GM19099 (cell line): Measurements from ENCODE around the gene UBAC2.

ENCODE experiments used
- POLR2A ChIP-seq: IDR thresholded peaks from 3 replicates; pipeline ENCODE4 v1.6.1; 2011; ENCODE audit warnings: low read depth; ENCODE audit not compliant: insufficient read length; ENCODE audit errors: extremely low read depth

The UBAC2 gene

DNA sequence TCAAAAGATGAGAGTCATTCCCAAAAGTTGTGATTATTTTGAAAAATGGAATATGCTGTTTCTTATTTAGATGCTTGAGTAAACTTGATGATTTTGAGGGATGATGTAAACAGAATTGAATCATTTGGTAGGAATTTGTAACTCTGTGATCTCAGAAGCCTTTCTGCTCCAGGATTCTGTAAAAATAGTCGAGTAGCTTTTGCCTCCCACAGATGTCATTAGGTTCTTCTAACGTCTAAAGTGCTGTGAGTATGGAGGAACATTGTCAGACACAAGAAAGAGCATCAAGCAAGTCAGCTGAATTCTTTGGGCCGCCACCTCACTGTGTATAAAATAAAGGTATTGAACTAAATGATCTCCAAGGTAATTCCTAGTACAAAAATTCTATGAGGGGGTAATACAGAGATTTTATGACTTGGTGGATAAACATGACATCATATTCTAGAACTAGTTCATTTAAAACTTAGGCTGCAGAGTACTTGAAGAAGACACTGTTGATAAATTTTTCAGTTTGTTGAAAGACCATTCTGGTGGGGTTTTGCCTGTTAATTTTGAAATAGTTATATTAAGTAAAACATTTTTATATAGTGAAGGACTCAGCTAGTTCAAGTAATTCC lies 107.9 kb downstream of the UBAC2 start:
- no peak for TF ChIP-seq POLR2A

DNA sequence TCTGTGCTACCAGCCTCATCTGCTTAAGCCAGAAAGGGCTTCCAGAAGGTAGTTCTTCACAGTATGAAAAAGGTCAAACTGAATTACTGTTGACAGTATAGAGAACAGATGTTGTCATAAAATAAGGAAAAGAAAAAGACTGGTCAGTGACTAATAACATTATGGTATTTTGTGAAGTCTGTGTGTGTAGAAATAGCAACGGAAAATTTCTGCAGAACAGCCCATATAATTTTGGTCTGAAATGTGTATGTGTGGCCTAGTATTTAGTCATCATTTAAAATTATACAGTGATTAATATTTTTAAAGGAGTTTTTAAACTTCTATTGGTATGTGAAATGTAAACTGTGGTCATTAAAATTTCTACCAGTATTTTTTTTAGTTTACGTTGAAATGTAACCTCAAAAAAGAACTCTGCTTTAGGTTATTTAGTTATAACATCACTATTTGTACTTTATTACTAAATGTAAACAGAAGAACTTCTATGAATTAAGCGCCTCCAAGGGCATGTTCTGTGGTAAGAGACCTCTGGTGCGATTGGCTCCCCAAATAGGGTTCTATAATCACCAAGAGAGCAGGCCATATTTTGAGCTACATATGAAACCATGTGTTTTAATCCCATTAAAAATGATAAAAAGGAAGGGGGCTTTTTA lies 109.9 kb downstream of the UBAC2 start:
- no peak for TF ChIP-seq POLR2A

DNA sequence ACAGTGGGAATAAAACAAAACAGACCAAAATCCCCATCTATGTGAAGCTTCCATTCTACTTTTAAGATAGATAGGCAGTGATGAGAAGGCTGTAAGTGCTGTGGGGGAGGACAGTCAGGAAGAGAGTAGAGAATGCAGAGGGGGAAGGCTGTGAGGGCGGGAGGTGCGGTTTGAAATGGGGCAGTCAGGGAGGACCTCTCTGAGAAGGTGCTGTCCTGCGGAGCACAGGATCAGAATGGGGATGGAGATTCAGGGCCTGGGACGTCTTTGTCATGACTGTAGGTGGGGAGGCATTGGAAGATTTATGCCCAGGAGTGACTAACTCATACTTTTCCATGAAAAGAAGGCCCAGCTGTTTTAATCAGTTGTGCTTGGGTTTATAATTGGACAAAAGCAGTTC lies 110.5 kb downstream of the UBAC2 start:
- no peak for TF ChIP-seq POLR2A

DNA sequence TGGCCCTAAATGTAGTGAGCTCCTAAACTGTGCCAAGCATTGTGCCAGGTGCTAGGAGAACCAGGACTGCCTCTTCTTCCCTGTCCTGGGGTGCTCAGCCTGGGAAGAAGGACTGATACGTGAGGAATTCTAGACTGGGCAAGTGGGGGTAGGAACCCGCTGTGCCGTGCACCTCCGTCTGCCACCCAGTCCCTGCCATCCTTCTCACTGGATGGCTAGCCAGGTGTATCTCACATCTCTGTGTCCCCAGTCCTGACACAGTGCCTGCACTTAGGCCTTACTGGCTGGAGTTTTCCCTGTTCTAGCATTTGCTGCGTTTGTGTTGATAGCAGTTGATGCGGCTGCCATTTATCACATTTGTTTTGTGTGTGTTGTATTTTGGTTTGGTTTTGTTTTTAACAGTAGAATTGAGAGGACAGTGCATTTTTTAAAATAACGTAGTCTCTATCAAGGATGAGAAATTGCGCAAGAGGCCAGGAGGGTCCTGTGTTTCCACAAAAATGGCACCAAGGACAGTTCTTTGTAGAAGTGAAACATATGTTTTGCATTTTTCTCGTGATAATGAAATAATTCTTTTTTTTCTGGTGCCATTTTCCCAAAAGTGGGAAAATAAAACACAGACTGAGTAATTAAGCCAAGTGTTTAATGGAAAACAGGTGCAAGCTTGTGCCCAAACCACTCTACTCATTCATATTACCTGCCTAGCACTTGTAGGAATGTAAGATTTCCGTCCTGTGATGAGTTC lies 111.3 kb downstream of the UBAC2 start:
- no peak for TF ChIP-seq POLR2A

DNA sequence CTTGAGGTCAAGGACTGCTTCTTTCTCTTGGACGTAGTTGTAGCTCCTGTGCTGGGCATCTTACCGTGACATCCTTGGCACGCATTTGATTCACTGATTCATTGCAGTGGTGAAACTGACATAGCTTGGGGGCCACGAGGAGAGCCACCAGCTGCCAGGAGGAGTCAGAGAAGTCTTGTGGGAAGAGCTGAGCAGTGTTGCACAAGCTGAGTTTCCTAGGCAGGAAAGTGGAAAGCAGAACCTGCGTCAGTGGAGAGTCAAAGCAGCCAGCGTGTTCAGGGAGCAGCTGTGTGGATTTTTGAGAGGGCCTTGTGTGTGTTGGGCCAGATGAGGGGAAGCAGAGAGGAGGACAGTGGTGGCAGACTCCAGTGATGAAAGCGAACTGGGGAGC lies 111.8 kb downstream of the UBAC2 start:
- TF ChIP-seq POLR2A: no peak

DNA sequence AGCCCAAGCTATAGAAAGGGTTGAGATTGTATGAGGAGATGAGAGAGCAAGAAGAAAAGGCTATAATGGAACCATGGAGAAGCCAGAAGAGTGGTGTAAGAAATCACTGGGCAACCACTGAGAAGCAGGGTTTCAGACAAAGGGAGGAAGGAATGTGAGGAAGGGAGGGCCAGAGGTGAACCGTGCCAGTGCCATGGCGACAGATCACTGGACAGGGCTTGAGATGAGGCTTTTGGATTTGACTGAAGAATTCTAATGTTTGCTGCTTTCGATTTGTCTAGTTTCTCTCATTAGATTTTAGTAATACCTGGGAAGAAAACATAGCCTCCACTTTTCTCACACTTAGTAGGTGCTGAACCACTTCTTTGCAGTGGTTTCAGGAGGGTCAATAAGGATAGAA lies 112.8 kb downstream of the UBAC2 start:
- TF ChIP-seq POLR2A: no peak

DNA sequence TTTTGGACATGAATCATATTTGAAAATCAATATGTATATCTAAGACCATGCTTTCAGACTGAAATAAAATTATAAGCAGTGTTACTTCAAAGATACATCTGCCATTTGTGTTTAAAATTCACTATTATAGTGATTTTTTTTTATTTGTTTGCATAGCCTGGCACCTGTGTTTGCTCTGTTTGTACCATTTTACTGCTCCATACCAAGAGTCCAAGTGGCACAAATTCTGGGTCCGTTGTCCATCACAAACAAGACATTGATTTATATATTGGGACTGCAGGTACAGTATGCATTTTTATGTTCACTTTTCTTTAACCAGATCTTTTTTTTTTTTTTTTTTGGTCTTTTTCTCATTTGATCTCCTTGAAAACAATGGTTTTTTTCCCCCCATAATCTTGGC lies 113.3 kb downstream of the UBAC2 start:
- TF ChIP-seq POLR2A: no peak

DNA sequence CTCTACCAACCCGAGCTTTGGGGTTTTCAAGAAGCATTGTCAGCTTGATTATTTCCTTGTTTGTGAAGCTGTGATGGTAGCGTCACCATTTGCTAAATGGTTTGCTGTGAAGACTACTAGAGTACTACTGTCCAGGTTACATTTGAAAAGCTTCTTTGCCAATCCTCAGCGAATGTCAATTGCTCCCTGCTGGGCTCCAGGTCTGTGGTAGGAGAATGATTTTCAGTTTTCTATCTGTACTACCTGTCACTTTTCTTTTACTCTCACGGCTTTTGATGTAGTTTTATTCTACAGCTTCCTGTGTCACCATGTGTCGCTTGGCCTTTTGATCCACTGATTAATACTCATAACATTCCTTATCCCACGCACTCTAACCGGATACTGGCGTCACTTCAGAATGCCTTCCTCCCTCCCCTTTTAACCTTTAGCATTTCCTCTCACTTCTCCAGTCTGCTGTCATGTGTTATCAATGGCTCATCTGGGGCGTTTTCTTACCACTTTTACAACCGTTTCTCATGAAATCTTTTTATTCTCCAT lies 114.1 kb downstream of the UBAC2 start:
- TF ChIP-seq POLR2A: no peak

DNA sequence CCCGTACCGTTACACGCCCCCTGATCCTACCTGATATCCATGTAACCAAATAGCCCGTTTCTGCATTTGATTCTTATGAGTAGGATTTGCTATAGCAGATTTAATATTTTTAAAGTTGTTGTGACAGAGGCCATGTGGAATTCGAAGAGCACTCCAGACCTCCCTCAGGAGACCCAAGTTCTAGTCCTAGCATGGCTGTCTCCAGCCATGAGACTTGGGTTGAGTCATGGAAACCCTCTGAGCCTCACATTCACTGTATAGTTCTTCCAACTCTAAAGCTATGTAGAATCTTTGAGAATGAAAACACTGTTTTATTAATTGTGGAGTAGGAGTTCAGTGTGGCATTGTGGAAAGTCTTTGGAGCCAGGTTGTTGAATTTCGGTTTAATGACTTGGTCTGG lies 114.5 kb downstream of the UBAC2 start:
- TF ChIP-seq POLR2A: no peak

DNA sequence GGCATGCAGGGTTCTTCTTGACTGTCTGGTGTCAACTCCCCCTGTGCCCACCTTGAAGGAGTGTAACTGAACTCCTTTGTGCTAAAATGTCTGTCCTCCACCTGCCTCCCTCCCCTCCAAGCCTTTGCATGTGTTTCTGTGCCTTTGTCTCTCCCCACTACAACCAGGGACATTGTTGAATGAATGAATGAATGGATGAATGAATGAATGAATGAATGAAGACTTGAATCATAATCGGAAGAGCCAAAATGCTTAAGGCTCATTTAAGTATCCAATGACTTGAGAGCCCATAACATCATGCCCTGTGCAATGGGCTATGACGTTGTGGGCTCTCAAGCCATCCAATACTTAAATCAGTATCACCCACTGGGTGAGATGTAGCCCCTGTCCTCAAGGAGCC lies 115.6 kb downstream of the UBAC2 start:
- no peak for TF ChIP-seq POLR2A

DNA sequence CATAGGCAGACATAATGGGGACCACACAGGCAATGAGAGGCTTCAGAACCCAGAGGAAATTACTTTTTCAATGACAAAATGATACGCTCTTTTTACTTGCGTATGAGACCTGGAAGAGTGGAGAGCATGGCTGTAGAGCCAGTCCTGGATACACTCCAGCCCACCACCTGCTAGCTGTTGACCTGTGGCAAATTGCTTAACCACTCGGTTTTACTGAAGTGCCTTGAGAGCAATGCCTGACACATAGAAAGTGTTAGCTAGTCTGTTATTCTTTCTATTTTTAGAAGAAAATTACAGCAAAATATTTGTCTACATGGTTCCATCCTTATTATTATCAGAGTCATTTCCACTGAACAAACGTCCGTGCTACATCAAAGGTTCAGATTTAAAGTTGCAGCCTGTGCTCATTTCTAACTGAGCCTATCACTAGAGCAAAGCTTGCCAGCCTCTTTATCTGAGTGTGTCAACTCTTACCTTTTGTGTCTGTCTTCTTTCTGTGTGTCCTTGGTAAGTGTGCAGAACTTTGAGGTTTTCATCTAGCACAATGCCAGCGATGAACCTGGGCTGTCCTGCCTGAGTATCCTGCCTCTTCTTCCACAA lies 116.1 kb downstream of the UBAC2 start:
- TF ChIP-seq POLR2A: no peak

DNA sequence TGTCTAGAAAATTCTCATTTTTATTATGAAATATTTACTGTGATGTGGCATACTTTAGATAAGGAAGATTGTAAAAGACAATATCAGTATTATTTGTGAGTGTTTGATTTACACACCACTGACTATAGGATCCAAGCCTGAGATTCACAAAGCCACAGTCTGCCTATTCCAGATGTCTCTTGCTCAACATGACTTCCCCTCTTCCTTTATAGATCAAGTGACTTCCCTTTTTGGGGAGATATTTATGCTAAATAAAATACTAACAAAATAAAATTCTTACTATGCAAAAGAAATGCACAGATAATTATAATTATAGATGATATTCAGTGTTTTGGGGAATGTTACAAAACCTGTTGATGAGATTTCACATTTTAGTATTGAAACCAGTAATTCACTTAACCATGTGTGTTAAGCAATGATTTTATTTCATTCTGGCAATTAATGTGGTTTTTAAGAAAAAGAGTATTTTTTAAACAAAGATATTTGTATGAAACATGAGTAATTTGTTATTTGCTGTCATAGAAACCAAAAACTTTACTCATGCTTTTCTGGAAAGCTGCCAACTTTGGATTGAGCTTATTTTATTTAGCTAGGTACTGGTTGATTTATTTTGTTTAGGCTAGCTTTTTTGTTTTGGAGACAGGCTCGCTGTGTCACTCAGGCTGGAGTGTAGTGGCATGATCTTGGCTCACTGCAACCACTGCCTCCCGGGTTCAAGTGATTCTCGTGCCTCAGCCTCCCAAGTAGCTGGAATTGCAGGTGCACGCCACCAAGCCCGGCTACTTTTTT lies 120.2 kb downstream of the UBAC2 start:
- TF ChIP-seq POLR2A: no peak

DNA sequence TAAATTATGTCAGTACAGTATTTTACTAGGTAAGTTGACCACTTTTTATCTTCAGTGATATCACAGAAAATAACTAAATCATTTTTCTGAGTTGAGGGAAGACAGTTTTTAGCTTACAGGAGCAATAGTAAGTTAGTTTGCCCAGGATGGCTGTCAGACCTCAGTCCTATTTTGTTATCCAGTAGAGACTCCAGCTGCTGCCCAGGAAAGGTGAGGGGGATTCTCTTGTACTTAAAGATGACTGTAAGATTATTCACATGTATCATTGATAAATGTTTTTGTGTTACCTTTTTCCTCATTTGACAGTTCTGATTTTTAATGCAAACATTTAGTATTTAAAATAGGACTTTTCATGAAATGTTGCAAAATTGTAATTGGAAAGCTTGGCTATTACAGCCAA lies 121.1 kb downstream of the UBAC2 start:
- TF ChIP-seq POLR2A: no peak

DNA sequence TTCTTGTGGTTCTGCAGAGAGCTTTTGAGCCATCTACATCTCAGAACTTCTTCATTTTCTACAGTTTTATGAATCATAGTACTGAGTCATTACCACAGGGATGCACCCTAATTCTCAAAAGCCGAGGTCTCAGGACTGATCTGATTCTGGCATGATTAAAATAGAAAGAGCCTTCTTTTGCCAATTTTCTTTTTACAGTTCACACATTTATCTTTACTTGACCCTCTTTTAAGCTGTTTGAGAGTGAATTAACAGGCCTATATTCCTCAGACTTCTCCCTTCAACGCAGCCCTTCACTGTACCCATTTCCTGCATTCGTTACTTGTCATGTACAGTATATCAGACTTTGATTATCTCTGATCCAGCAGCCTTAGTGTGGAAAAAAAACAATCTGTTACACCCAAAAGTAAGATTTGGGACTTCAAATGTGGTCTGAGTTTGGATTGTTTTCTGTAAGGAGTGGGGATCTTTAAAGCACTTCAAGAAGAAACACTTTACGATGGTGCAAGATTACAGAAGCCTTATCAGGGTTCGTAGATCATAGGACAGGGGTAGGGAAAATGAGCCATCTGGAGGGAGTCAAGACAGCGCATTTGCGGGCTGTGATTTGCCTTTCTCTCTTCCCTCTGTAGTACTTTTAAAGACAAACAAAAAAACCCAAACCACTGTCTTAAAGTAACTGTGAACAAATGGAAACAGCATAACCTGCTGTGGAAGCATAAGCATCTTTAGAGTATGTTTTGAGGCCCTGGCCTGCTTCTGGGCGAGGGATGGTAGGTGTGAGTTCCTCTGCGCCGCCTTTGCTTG lies 121.8 kb downstream of the UBAC2 start:
- TF ChIP-seq POLR2A: no peak
